Measurements from ENCODE around the gene SLC7A9. TPM values are rescaled to one million over a fixed set of nuclear protein-coding genes. Genes with fewer than 3 reads are reported as not detected.
"Not testable (repeated sequence)": the region's sequence is repeated elsewhere in the genome, so short reads cannot be mapped to it uniquely, and the experiment has no call there.

Gene SLC7A9
- total RNA-seq, 2 donors from 2014 or later, result 0.28 TPM; not detected in 1

GRCh38 chr19:32858155-32858554, 11.4 kb downstream of the SLC7A9 start:
- WGBS, result 91% methylated on average over 13 of the region's 13 CpGs
- Histone ChIP-seq H3K9me3 (no peaks in the 10 kb centered on the region), H3K27ac (no peak overlapping the region), H3K27me3 (replicated peaks; ENCODE audit: insufficient read depth) (no peaks in the 10 kb centered on the region), H3K4me3 (no peak overlapping the region), H3K4me1 (replicated peaks) (no peaks in the 10 kb centered on the region), H3K36me3 (no peaks in the 10 kb centered on the region)
- intact Hi-C loops (cut with DNase I), result no loop called here
- no peak for DNase-seq (ENCODE audit: low spot score)
- no peak for TF ChIP-seq POLR2A (IDR thresholded peaks at IDR 0.05)
- TF ChIP-seq CTCF (IDR thresholded peaks at IDR 0.05), result no peak
- TF ChIP-seq POLR2AphosphoS5 (IDR thresholded peaks at IDR 0.05), result no peak

GRCh38 chr19:32857584-32857983, 12.0 kb downstream of the SLC7A9 start:
- intact Hi-C loops (cut with DNase I), result no loop called here
- TF ChIP-seq POLR2A (IDR thresholded peaks at IDR 0.05), result no peak
- TF ChIP-seq CTCF (IDR thresholded peaks at IDR 0.05), result no peak
- TF ChIP-seq POLR2AphosphoS5 (IDR thresholded peaks at IDR 0.05), result no peak
- no peak overlapping the region for H3K27ac ChIP-seq
- no peaks in the 10 kb centered on the region for H3K4me1 ChIP-seq (replicated peaks)
- H3K36me3 ChIP-seq, result no peaks in the 10 kb centered on the region
- H3K9me3 ChIP-seq, result no peaks in the 10 kb centered on the region
- DNase-seq (ENCODE audit: low spot score), result no peak
- no peaks in the 10 kb centered on the region for H3K27me3 ChIP-seq (replicated peaks; ENCODE audit: insufficient read depth)
- no peak overlapping the region for H3K4me3 ChIP-seq
- WGBS, result 94% methylated on average over 5 of the region's 5 CpGs

GRCh38 chr19:32856818-32857217, 12.7 kb downstream of the SLC7A9 start:
- H3K27ac ChIP-seq; intact Hi-C loops (cut with DNase I); H3K36me3 ChIP-seq; DNase-seq (ENCODE audit: low spot score); H3K4me3 ChIP-seq; H3K27me3 ChIP-seq (replicated peaks; ENCODE audit: insufficient read depth); H3K4me1 ChIP-seq (replicated peaks); H3K9me3 ChIP-seq: not testable (repeated sequence)
- 96% methylated on average over 7 of the region's 7 CpGs for WGBS

GRCh38 chr19:32852216-32852615, 17.4 kb downstream of the SLC7A9 start:
- no peak for DNase-seq (ENCODE audit: low spot score)
- 87% methylated on average over 6 of the region's 6 CpGs for WGBS
- Histone ChIP-seq H3K4me3 (no peak overlapping the region), H3K27me3 (replicated peaks; ENCODE audit: insufficient read depth) (no peaks in the 10 kb centered on the region), H3K4me1 (replicated peaks) (no peaks in the 10 kb centered on the region), H3K9me3 (no peaks in the 10 kb centered on the region), H3K27ac (no peak overlapping the region), H3K36me3 (no peaks in the 10 kb centered on the region)
- TF ChIP-seq CTCF (IDR thresholded peaks at IDR 0.05) (no peak), POLR2A (IDR thresholded peaks at IDR 0.05) (no peak), POLR2AphosphoS5 (IDR thresholded peaks at IDR 0.05) (no peak)
- intact Hi-C loops (cut with DNase I), result no loop called here

GRCh38 chr19:32848035-32848434, 21.5 kb downstream of the SLC7A9 start:
- H3K36me3 ChIP-seq; intact Hi-C loops (cut with DNase I); DNase-seq (ENCODE audit: low spot score); H3K4me1 ChIP-seq (replicated peaks); H3K27ac ChIP-seq; H3K4me3 ChIP-seq; H3K27me3 ChIP-seq (replicated peaks; ENCODE audit: insufficient read depth); H3K9me3 ChIP-seq: not testable (repeated sequence)
- WGBS, result 75% methylated on average over 1 of the region's 2 CpGs

GRCh38 chr19:32843716-32844245, 25.8 kb downstream of the SLC7A9 start:
- no peaks in the 10 kb centered on the region for H3K27me3 ChIP-seq (replicated peaks; ENCODE audit: insufficient read depth)
- 95% methylated on average over 19 of the region's 19 CpGs for WGBS
- no peak overlapping the region for H3K27ac ChIP-seq
- H3K4me1 ChIP-seq (replicated peaks), result no peaks in the 10 kb centered on the region
- TF ChIP-seq CTCF (IDR thresholded peaks at IDR 0.05), result no peak
- TF ChIP-seq POLR2AphosphoS5 (IDR thresholded peaks at IDR 0.05), result no peak
- no peak for TF ChIP-seq POLR2A (IDR thresholded peaks at IDR 0.05)
- no peaks in the 10 kb centered on the region for H3K36me3 ChIP-seq
- no peak for DNase-seq (ENCODE audit: low spot score)
- H3K4me3 ChIP-seq, result no peak overlapping the region
- no peaks in the 10 kb centered on the region for H3K9me3 ChIP-seq
- intact Hi-C loops (cut with DNase I), result no loop called here
